GM12878 (cell line): Measurements from ENCODE around the gene TTC38. TPM values are rescaled to one million over a fixed set of nuclear protein-coding genes. Genes with fewer than 3 reads are reported as not detected.

Source experiments
- ATF2 ChIP-seq: IDR thresholded peaks from 2 replicates; pipeline ENCODE4 v1.6.1; 2012; ENCODE audit warnings: low read length, inconsistent platforms
- CBX5 ChIP-seq: sonication (generic); IDR thresholded peaks from 2 replicates; pipeline ENCODE4 v1.6.1; 2016; ENCODE audit warnings: low read depth, moderate library complexity, mild to moderate bottlenecking, inconsistent platforms
- CHD2 ChIP-seq: IDR thresholded peaks from 2 replicates; pipeline ENCODE4 v1.6.1; 2011; ENCODE audit warnings: low read depth, low read length, improper control_type of control experiment, borderline replicate concordance
- E2F4 ChIP-seq: IDR thresholded peaks from 2 replicates; pipeline ENCODE4 v1.6.1; 2012; ENCODE audit warnings: low read depth, low read length, improper control_type of control experiment
- EGR1 ChIP-seq, 2 experiments: IDR thresholded peaks; 1 replicate in 1 of 2; 2 replicates in 1 of 2; pipeline ENCODE4 v1.6.1; 2011 to 2012; ENCODE audit warnings: low read depth in 2 of 2, low read length in 2 of 2, borderline replicate concordance in 1 of 2, mild to moderate bottlenecking in 1 of 2, moderate library complexity in 1 of 2
- EZH2 ChIP-seq: IDR thresholded peaks from 2 replicates; pipeline ENCODE4 v1.6.1; 2012; ENCODE audit warnings: low read depth, mild to moderate bottlenecking, control low read depth, inconsistent platforms, low read length, borderline replicate concordance; ENCODE audit not compliant: control insufficient read depth
- IKZF2 ChIP-seq, 2 experiments: fragments of 450-650 bp; IDR thresholded peaks; 2 replicates each; pipeline ENCODE4 v1.6.1; 2017; ENCODE audit warnings: mild to moderate bottlenecking in 2 of 2, moderate library complexity in 2 of 2
- KDM1A ChIP-seq: fragments of 200-600 bp; sonication (generic); IDR thresholded peaks from 2 replicates; pipeline ENCODE4 v1.6.1; 2016; ENCODE audit warnings: borderline replicate concordance
- POLR2AphosphoS2 ChIP-seq: IDR thresholded peaks from 2 replicates; pipeline ENCODE4 v1.6.1; 2011; ENCODE audit warnings: low read depth, mild to moderate bottlenecking, low read length, improper control_type of control experiment, moderate library complexity
- SMARCA5 ChIP-seq: fragments of 450-650 bp; IDR thresholded peaks from 2 replicates; pipeline ENCODE4 v1.6.1; 2017; ENCODE audit warnings: mild to moderate bottlenecking
- STAT1 ChIP-seq: fragments of 450-650 bp; conservative IDR thresholded peaks from 2 replicates; pipeline ENCODE4 v1.6.1; 2014; ENCODE audit warnings: antibody characterized with exemption, mild to moderate bottlenecking
- SUPT20H ChIP-seq: IDR thresholded peaks from 2 replicates; pipeline ENCODE4 v1.6.1; 2011; ENCODE audit warnings: low read depth, mild to moderate bottlenecking, low read length, moderate library complexity, borderline replicate concordance; ENCODE audit not compliant: control insufficient read depth
- TBL1XR1 ChIP-seq: IDR thresholded peaks from 2 replicates; pipeline ENCODE4 v1.6.1; 2012; ENCODE audit warnings: low read depth, low read length, improper control_type of control experiment
- ZBTB4 ChIP-seq: fragments of 450-650 bp; formaldehyde crosslinking; IDR thresholded peaks from 2 replicates; pipeline ENCODE4 v1.4.0; 2022; ENCODE audit warnings: mild to moderate bottlenecking, moderate library complexity
- polyA plus RNA-seq, 11 experiments: library from polyadenylated mRNA; depleted of rRNA in 4 of 11; unstranded in 6 of 11; stranded (reverse) in 5 of 11; fragments of >200 nt; fragmentation: Nextera tagmentation in 4 of 11; fragmentation: Illumina TruSeq in 1 of 11; extraction: Ambion mirVana in 4 of 11; extraction: Trizol in 1 of 11; gene quantifications; 1 replicate in 1 of 11; 2 replicates in 10 of 11; pipeline versions ENCODE4 v1.2.1 to v1.2.3, GENCODE V29; 2011 to 2016; ENCODE audit warnings: inconsistent platforms in 2 of 11, missing spikeins in 2 of 11, low read depth in 1 of 11
- total RNA-seq, 4 experiments: library from RNA; depleted of rRNA in 3 of 4; stranded (reverse); fragments of >200 nt in 3 of 4; fragmentation: Illumina TruSeq in 1 of 4; extraction: Trizol in 1 of 4; gene quantifications; 2 replicates each; pipeline versions ENCODE4 v1.2.1 to v1.2.3, GENCODE V29; 2013 to 2021
- TF ChIP-seq, protein P1 (sequence below): fragments of 450-650 bp; IDR thresholded peaks from 2 replicates; pipeline ENCODE4 v1.6.1; 2017; ENCODE audit warnings: low read depth, mild to moderate bottlenecking, moderate library complexity
- TF ChIP-seq, protein P2 (sequence below): fragments of 450-650 bp; IDR thresholded peaks from 2 replicates; pipeline ENCODE4 v1.6.1; 2017; ENCODE audit warnings: mild to moderate bottlenecking, moderate library complexity

Gene TTC38
- total and polyA plus RNA-seq, 10 of the 15 experiments (the other 5 are each of a cell fraction or from before 2014, with no cell fraction given), result 0.58 to 39.9 (median 13.0) TPM

- TF ChIP-seq POLR2AphosphoS2, result peak; percentile 90
- no peak for TF ChIP-seq ATF2
- TF ChIP-seq, protein P1, sequence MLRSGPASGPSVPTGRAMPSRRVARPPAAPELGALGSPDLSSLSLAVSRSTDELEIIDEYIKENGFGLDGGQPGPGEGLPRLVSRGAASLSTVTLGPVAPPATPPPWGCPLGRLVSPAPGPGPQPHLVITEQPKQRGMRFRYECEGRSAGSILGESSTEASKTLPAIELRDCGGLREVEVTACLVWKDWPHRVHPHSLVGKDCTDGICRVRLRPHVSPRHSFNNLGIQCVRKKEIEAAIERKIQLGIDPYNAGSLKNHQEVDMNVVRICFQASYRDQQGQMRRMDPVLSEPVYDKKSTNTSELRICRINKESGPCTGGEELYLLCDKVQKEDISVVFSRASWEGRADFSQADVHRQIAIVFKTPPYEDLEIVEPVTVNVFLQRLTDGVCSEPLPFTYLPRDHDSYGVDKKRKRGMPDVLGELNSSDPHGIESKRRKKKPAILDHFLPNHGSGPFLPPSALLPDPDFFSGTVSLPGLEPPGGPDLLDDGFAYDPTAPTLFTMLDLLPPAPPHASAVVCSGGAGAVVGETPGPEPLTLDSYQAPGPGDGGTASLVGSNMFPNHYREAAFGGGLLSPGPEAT, result no peak
- TF ChIP-seq EGR1 (IDR thresholded peaks at IDR 0.05; ENCODE audit: borderline replicate concordance in 1 of 2, low read depth in 2 of 2, low read length in 2 of 2), result peak in 1 of 2 experiments; percentile 17; a peak in 1 of 3 replicates
- TF ChIP-seq, protein P2, sequence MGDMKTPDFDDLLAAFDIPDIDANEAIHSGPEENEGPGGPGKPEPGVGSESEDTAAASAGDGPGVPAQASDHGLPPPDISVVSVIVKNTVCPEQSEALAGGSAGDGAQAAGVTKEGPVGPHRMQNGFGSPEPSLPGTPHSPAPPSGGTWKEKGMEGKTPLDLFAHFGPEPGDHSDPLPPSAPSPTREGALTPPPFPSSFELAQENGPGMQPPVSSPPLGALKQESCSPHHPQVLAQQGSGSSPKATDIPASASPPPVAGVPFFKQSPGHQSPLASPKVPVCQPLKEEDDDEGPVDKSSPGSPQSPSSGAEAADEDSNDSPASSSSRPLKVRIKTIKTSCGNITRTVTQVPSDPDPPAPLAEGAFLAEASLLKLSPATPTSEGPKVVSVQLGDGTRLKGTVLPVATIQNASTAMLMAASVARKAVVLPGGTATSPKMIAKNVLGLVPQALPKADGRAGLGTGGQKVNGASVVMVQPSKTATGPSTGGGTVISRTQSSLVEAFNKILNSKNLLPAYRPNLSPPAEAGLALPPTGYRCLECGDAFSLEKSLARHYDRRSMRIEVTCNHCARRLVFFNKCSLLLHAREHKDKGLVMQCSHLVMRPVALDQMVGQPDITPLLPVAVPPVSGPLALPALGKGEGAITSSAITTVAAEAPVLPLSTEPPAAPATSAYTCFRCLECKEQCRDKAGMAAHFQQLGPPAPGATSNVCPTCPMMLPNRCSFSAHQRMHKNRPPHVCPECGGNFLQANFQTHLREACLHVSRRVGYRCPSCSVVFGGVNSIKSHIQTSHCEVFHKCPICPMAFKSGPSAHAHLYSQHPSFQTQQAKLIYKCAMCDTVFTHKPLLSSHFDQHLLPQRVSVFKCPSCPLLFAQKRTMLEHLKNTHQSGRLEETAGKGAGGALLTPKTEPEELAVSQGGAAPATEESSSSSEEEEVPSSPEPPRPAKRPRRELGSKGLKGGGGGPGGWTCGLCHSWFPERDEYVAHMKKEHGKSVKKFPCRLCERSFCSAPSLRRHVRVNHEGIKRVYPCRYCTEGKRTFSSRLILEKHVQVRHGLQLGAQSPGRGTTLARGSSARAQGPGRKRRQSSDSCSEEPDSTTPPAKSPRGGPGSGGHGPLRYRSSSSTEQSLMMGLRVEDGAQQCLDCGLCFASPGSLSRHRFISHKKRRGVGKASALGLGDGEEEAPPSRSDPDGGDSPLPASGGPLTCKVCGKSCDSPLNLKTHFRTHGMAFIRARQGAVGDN, result peak; percentile 84
- TF ChIP-seq IKZF2 (IDR thresholded peaks at IDR 0.05), result no peak
- peak; percentile 59; the same call in 1 of the 2 replicates for TF ChIP-seq CHD2
- TF ChIP-seq STAT1, result no peak
- no peak for TF ChIP-seq ZBTB4 (CRISPR knock-in tag)
- TF ChIP-seq CBX5, result 0 out of 2 replicates have a peak, but pooled peaks have one; percentile 41
- no peak for TF ChIP-seq SUPT20H
- TF ChIP-seq KDM1A, result no peak
- no peak; the same call in 1 of the 2 replicates for TF ChIP-seq E2F4
- no peak for TF ChIP-seq EZH2
- TF ChIP-seq TBL1XR1, result 0 out of 2 replicates have a peak, but pooled peaks have one; percentile 22
- peak; percentile 60; the same call in 1 of the 2 replicates for TF ChIP-seq SMARCA5
Measured at GRCh38 chr22:46250035-46250782, 17.6 kb upstream of the TTC38 start, which contains the start of gene CDPF1 (continued).
